ENCODE results near the gene DTWD1. TPM values are rescaled to one million over a fixed set of nuclear protein-coding genes. Genes with fewer than 3 reads are reported as not detected.

The DTWD1 gene
- polyA plus RNA-seq, 3 donors = 8.3 to 11.8 (median 10.2) TPM

GRCh38 chr15:49625460-49626036 lies 4.7 kb downstream of the DTWD1 start:
- Histone ChIP-seq H2AFZ (ENCODE audit: insufficient read depth, low read depth, low read length, poor library complexity, severe bottlenecking) (no peak overlapping the region), H3K79me2 (ENCODE audit: insufficient read depth, low read length) (peaks cover 46% of the 10 kb centered on the region), H3K4me2 (replicated peaks; ENCODE audit: extremely low read depth, low read length, poor library complexity, severe bottlenecking) (no peak overlapping the region), H3K27ac (ENCODE audit: low read depth in 1 of 2, low read length in 2 of 2) (no peak overlapping the region), H3K9ac (ENCODE audit: insufficient read depth, low read length, poor library complexity, severe bottlenecking) (no peak overlapping the region), H3K36me3 (replicated peaks in 1 of 2; ENCODE audit: control insufficient read depth in 1 of 2, insufficient read depth in 2 of 2, low read length in 2 of 2) (peaks cover 27 to 68% of the 10 kb centered on the region in 2 donors), H3K9me3 (replicated peaks in 1 of 2; ENCODE audit: control insufficient read depth in 1 of 2, insufficient read depth in 1 of 2, low read length in 2 of 2) (peaks cover 6 to 19% of the 10 kb centered on the region in 2 donors), H3K4me3 (replicated peaks in 1 of 3; ENCODE audit: low read depth in 2 of 3, low read length in 3 of 3) (no peak overlapping the region), H3K27me3 (ENCODE audit: control insufficient read depth in 2 of 2, insufficient read depth in 2 of 2, low read length in 2 of 2) (no peaks in the 10 kb centered on the region), H4K20me1 (ENCODE audit: insufficient read depth, low read length) (no peaks in the 10 kb centered on the region), H3K4me1 (ENCODE audit: control insufficient read depth in 1 of 2, insufficient read depth in 2 of 2, low read length in 2 of 2) (peaks cover 14 to 21% of the 10 kb centered on the region in 2 donors)
- peaks cover 0 to 1% (median 0%) of the 10 kb centered on the region in 3 donors for H3K27me3 Mint-ChIP-seq (ENCODE audit: low read depth in 3 of 3)
- peaks cover 8 to 15% (median 12%) of the 10 kb centered on the region in 7 donors for H3K9me3 Mint-ChIP-seq
- peaks cover 36 to 37% of the 10 kb centered on the region in 2 donors for H3K36me3 Mint-ChIP-seq
- H3K4me3 Mint-ChIP-seq = no peak overlapping the region
- DNase-seq = no peak
- peaks cover 20% of the 10 kb centered on the region for H3K4me1 Mint-ChIP-seq
- WGBS (ENCODE audit: insufficient coverage) = 100% methylated on average over 1 of the region's 5 CpGs
- TF ChIP-seq CTCF (IDR thresholded peaks at IDR 0.05) = no peak
- no peak overlapping the region for H3K27ac Mint-ChIP-seq
- intact Hi-C loops (cut with micrococcal nuclease) = loop anchor here (10.0 kb wide), 2 partner anchors 89 to 471 kb away; partner anchors contain the start of gene COPS2 (in 1 of the 2)

GRCh38 chr15:49627407-49627877 lies 6.6 kb downstream of the DTWD1 start:
- no peak overlapping the region for H3K9ac ChIP-seq (ENCODE audit: insufficient read depth, low read length, poor library complexity, severe bottlenecking)
- H3K4me3 Mint-ChIP-seq = no peak overlapping the region
- H3K4me3 ChIP-seq (replicated peaks in 1 of 3; ENCODE audit: low read depth in 2 of 3, low read length in 3 of 3) = no peak overlapping the region
- peaks cover 29 to 81% of the 10 kb centered on the region in 2 donors for H3K36me3 ChIP-seq (replicated peaks in 1 of 2; ENCODE audit: control insufficient read depth in 1 of 2, insufficient read depth in 2 of 2, low read length in 2 of 2)
- no peak overlapping the region for H3K4me2 ChIP-seq (replicated peaks; ENCODE audit: extremely low read depth, low read length, poor library complexity, severe bottlenecking)
- H3K9me3 ChIP-seq (replicated peaks in 1 of 2; ENCODE audit: control insufficient read depth in 1 of 2, insufficient read depth in 1 of 2, low read length in 2 of 2) = peaks cover 6 to 19% of the 10 kb centered on the region in 2 donors
- peaks cover 8 to 15% (median 12%) of the 10 kb centered on the region in 7 donors for H3K9me3 Mint-ChIP-seq
- H3K36me3 Mint-ChIP-seq = peaks cover 40 to 42% of the 10 kb centered on the region in 2 donors
- no peak overlapping the region for H3K27ac Mint-ChIP-seq
- intact Hi-C loops (cut with micrococcal nuclease) = loop anchor here (10.0 kb wide), 2 partner anchors 87 to 473 kb away; partner anchors contain the start of gene COPS2 (in 1 of the 2)
- H2AFZ ChIP-seq (ENCODE audit: insufficient read depth, low read depth, low read length, poor library complexity, severe bottlenecking) = no peak overlapping the region
- H3K27ac ChIP-seq (ENCODE audit: low read depth in 1 of 2, low read length in 2 of 2) = no peak overlapping the region
- peaks cover 0 to 1% (median 0%) of the 10 kb centered on the region in 3 donors for H3K27me3 Mint-ChIP-seq (ENCODE audit: low read depth in 3 of 3)
- peaks cover 31% of the 10 kb centered on the region for H3K79me2 ChIP-seq (ENCODE audit: insufficient read depth, low read length)
- no peaks in the 10 kb centered on the region for H4K20me1 ChIP-seq (ENCODE audit: insufficient read depth, low read length)
- DNase-seq = no peak
- no peak for TF ChIP-seq CTCF (IDR thresholded peaks at IDR 0.05)
- peaks cover 10% of the 10 kb centered on the region for H3K4me1 Mint-ChIP-seq
- WGBS (ENCODE audit: insufficient coverage) = no CpG with 5 or more reads among the region's 1 CpG
- no peaks in the 10 kb centered on the region for H3K27me3 ChIP-seq (ENCODE audit: control insufficient read depth in 2 of 2, insufficient read depth in 2 of 2, low read length in 2 of 2)
- H3K4me1 ChIP-seq (ENCODE audit: control insufficient read depth in 1 of 2, insufficient read depth in 2 of 2, low read length in 2 of 2) = peaks cover 5 to 9% of the 10 kb centered on the region in 2 donors

All from CD14-positive monocyte (primary cell).